ENCODE measurements around the gene ZRANB1.
"Not testable (repeated sequence)": the region's sequence is repeated elsewhere in the genome, so short reads cannot be mapped to it uniquely, and the experiment has no call there.

Gene ZRANB1

GRCh38 chr10:124967255-124967654 is 25.3 kb downstream of the ZRANB1 start:
- DNase-seq = no peak

GRCh38 chr10:124971276-124971675 is 29.4 kb downstream of the ZRANB1 start:
- no peak for DNase-seq

- DNase-seq = no peak
Measured at GRCh38 chr10:124972637-124973036, 30.7 kb downstream of the ZRANB1 start.

- no peak for DNase-seq
Measured at GRCh38 chr10:124974131-124974530, 32.2 kb downstream of the ZRANB1 start.

- DNase-seq = no peak
Measured at GRCh38 chr10:124975977-124976514, 34.1 kb downstream of the ZRANB1 start.

GRCh38 chr10:124977161-124977560 is 35.2 kb downstream of the ZRANB1 start:
- DNase-seq = no peak

- no peak for DNase-seq
Measured at GRCh38 chr10:124977648-124978375, 35.9 kb downstream of the ZRANB1 start.

GRCh38 chr10:124978376-124978725 is 36.4 kb downstream of the ZRANB1 start:
- no peak for DNase-seq

- DNase-seq = no peak
Measured at GRCh38 chr10:124983321-124983720, 41.4 kb downstream of the ZRANB1 start.

- DNase-seq = no peak
Measured at GRCh38 chr10:124984376-124984775, 42.5 kb downstream of the ZRANB1 start.

GRCh38 chr10:124985162-124985561 is 43.2 kb downstream of the ZRANB1 start:
- no peak for DNase-seq

GRCh38 chr10:124987788-124988187 is 45.9 kb downstream of the ZRANB1 start:
- no peak for DNase-seq

GRCh38 chr10:124988753-124989152 is 46.8 kb downstream of the ZRANB1 start:
- not testable (repeated sequence) for DNase-seq

- DNase-seq = no peak
Measured at GRCh38 chr10:124989526-124989925, 47.6 kb downstream of the ZRANB1 start.

GRCh38 chr10:124990671-124991625 is 49.0 kb downstream of the ZRANB1 start:
- no peak for DNase-seq

GRCh38 chr10:124991835-124992234 is 49.9 kb downstream of the ZRANB1 start:
- DNase-seq = no peak

- peak; percentile 72 for DNase-seq
Measured at GRCh38 chr10:124992462-124993344, 50.8 kb downstream of the ZRANB1 start.

- DNase-seq = no peak
Measured at GRCh38 chr10:124993345-124993708, 51.4 kb downstream of the ZRANB1 start.

- DNase-seq = no peak
Measured at GRCh38 chr10:124993736-124994451, 52.0 kb downstream of the ZRANB1 start.

- no peak for DNase-seq
Measured at GRCh38 chr10:124994573-124995473, 52.9 kb downstream of the ZRANB1 start.

GRCh38 chr10:124995605-124996004 is 53.7 kb downstream of the ZRANB1 start:
- DNase-seq = no peak

Data from hematopoietic multipotent progenitor cell treated with erythropoietin and hydrocortisone succinate and interleukin-3 and kit ligand, for 8 days (in vitro differentiated cells).